Activated T-cell treated with anti-CD3 and anti-CD28 coated beads for 4 hours (primary cell): Measurements from ENCODE around the gene PSAP.

ENCODE experiments used
- DNase-seq: peaks from one replicate; pipeline ENCODE4 v3.0.0-alpha.2; 2020

Gene PSAP

GRCh38 chr10:71844084-71844483 is 7.0 kb downstream of the PSAP start:
- DNase-seq = no peak

- DNase-seq = no peak
Observed at GRCh38 chr10:71842856-71843686, 8.0 kb downstream of the PSAP start.

GRCh38 chr10:71842422-71842821 is 8.6 kb downstream of the PSAP start:
- no peak for DNase-seq

- no peak for DNase-seq
Observed at GRCh38 chr10:71840958-71841335, 10.1 kb downstream of the PSAP start.

- no peak for DNase-seq
Observed at GRCh38 chr10:71840177-71840957, 10.7 kb downstream of the PSAP start.

- no peak for DNase-seq
Observed at GRCh38 chr10:71838264-71839211, 12.5 kb downstream of the PSAP start.

GRCh38 chr10:71837098-71837827 is 13.8 kb downstream of the PSAP start:
- no peak for DNase-seq

GRCh38 chr10:71836596-71836974 is 14.5 kb downstream of the PSAP start:
- DNase-seq = no peak

- DNase-seq = no peak
Observed at GRCh38 chr10:71835671-71836595, 15.1 kb downstream of the PSAP start.

- no peak for DNase-seq
Observed at GRCh38 chr10:71834343-71834674, 16.7 kb downstream of the PSAP start.

GRCh38 chr10:71833451-71834342 is 17.4 kb downstream of the PSAP start:
- DNase-seq = no peak

GRCh38 chr10:71832967-71833366 is 18.1 kb downstream of the PSAP start:
- DNase-seq = no peak

GRCh38 chr10:71831646-71832552 is 19.2 kb downstream of the PSAP start:
- DNase-seq = no peak

GRCh38 chr10:71830726-71831125 is 20.3 kb downstream of the PSAP start:
- no peak for DNase-seq

- DNase-seq = no peak
Observed at GRCh38 chr10:71829896-71830295, 21.2 kb downstream of the PSAP start.

- no peak for DNase-seq
Observed at GRCh38 chr10:71829171-71829570, 21.9 kb downstream of the PSAP start.

GRCh38 chr10:71828702-71829101 is 22.3 kb downstream of the PSAP start:
- no peak for DNase-seq

- DNase-seq = no peak
Observed at GRCh38 chr10:71827852-71828251, 23.2 kb downstream of the PSAP start.

- DNase-seq = no peak
Observed at GRCh38 chr10:71825217-71825616, 25.8 kb downstream of the PSAP start.
